ENCODE results near the gene EXOC4.

EXOC4 gene

GRCh38 chr7:134029743-134030142, 776.9 kb downstream of the EXOC4 start:
- no peak for DNase-seq (ENCODE audit: low read depth in 2 of 2)

DNA sequence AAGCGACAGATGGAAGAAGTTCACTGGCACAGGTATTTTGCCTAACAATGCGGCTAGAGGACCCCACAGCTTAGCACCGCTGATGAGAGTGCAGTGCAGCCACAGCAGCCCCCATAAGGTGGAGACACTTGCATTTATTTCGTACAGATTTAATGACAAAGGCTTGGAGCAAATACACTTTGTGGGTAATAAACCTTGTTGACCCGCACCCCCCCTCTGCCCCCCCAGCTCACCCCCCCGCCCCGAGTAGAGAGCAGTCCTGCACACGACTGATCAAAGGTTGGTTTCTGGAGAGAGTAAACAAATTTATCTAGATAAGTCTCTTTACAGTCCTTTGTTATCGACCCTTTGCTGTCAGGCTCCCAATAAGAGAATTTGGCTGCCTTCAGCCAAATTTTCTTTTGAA, 777.6 kb downstream of the EXOC4 start:
- DNase-seq (ENCODE audit: low read depth in 2 of 2) = no peak

DNA sequence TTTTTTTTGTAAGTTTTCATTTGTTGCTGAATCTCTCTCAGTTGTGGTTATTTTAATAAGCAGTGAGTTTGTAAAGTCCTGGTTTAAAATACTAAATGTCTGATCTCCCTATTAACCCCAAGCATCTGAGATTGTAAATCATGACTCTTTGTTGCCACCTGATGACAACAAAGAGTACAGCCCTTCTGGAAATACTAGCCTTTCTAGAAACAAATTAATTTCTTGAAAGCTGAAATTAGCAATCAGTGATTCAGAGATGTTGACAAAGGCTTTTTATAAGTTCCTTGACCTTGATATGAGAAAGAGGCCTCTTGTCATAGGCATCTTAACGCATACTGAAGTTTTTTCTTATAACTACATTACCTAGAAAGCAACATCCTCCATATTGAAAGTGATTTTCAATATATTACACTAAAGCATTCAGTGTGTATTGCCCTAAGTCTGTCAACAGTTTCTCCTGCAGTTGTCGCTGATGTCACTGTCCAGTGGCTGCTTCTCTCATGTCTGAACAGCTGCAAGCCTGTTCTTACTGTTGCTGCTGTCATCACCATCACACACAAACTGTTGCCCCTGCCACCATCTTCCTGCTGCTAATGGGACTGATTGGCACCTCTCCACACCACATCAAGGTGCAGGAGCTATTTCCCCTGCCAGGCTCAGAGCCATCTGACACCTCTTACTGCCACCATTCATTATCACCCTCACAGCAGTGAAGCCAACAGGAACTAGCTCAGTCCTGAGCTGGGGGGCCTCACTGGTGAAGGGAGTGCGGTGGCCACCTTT, 779.1 kb downstream of the EXOC4 start:
- DNase-seq (ENCODE audit: low read depth in 2 of 2) = no peak

DNA sequence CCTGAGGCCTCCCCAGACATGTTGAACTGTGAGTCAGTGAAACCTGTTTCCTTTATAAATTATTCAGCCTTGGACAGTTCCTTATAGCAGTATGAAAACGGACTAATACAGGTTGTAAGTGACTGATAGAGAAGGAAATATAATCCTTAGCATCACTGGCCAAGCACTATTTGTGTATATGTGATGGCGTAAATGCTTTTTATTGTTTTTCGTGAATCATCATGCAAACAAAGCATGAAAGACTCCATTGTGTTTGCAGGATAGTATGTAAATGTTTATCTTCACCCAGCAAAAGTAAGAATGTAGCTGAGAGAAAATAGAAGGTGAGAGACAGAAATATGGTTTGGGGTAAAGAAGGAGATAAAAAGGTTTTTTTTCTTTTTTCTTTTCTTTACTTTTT, 781.8 kb downstream of the EXOC4 start:
- DNase-seq (ENCODE audit: low read depth in 2 of 2) = no peak

DNA sequence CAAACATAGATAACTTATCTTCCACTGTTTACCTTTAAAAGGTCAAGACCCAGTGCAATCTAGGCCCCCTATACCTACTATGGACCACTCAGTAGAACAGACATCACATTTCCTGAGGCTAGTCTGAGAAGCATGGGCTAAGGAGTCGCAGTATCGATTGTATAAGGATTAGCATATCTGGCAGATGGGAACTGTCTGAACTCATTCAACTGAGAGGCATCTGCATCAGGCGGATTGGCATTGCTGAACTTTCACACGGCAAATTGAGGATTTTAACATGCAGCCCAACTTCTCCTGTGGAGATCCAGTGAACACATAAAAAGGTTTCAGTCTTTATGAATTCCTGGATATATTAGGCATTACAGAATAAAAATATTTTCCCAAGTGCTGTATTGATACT, 785.1 kb downstream of the EXOC4 start:
- no peak for DNase-seq (ENCODE audit: low read depth in 2 of 2)

DNA sequence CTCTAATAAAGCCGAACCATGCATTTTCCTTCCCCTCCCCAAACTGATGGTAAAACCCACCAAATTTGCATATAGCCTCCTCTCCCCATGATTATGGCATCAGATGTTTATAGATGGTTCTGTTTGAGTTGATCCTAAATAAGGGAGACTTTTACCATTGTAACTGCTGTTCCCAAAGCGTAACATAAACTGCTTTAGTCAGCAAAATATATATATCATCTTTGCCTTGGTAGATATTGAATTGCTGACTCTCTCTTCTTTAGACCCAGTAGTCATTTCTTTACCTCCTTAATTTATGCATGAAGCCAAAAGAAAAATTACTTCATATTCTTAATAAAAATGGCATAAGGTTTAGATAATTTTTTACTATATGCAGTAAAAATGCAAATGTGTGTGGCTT, 788.1 kb downstream of the EXOC4 start:
- DNase-seq (ENCODE audit: low read depth in 2 of 2) = no peak

DNA sequence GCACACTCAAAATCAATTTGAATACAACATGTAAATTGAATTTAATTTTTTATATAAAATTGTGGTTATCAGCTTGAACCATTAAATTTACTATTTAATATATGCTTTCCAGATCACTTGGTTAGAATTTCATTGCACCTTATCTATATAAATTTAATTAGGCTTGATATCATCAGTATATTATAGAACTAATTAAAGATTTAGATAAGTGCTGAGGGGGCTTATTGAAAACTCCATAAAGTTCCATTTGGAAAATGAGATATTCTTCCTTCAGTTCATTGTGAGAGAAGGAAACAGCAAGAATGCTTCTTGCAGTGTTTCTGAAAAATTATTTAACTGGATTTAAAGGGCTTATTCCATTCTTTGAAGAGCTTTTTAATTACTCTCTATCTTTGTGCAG, 788.6 kb downstream of the EXOC4 start:
- DNase-seq (ENCODE audit: low read depth in 2 of 2) = no peak

- no peak for DNase-seq (ENCODE audit: low read depth in 2 of 2)
Measured at GRCh38 chr7:134042307-134042706, 789.4 kb downstream of the EXOC4 start.

DNA sequence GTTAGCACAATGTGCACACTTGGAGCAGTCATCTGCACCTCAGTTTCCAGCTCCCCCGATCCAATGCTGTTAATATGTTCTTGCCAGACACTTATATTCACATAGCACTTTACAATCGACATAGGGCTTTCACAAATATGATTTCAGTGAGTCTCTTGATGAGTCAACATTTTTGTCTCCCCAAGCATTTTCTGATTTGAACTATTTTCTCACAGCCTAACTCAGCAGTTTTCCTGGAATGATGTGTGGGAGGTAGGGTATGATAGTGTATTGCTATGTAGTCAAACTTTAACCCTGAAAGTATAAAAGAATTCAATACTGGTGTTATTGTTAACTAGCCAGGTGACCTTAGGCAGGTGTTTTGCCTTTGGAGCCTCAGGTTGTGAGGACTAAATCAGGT, 791.8 kb downstream of the EXOC4 start:
- no peak for DNase-seq (ENCODE audit: low read depth in 2 of 2)

DNA sequence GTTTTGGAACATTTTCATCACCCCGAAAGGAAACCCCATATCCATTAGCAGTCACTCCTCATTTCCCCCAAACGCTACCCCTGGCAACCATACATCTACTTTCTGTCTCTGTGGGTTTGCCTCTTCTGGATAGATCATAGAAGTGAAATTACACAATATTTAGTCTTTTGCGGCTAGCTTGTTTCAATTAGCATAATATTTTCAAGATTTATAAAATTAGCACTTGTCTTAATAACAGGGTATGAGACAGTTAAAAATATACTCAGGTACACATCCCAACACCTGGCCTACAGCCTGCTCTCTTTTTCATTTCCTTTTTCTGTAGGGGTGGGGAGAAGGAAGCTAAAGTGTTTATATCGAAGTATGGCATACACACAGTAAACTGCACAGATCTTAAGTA, 792.8 kb downstream of the EXOC4 start:
- DNase-seq (ENCODE audit: low read depth in 2 of 2) = no peak

- no peak for DNase-seq (ENCODE audit: low read depth in 2 of 2)
Measured at GRCh38 chr7:134046594-134047128, 793.8 kb downstream of the EXOC4 start.

GRCh38 chr7:134047675-134048074, 794.8 kb downstream of the EXOC4 start:
- no peak for DNase-seq (ENCODE audit: low read depth in 2 of 2)

DNA sequence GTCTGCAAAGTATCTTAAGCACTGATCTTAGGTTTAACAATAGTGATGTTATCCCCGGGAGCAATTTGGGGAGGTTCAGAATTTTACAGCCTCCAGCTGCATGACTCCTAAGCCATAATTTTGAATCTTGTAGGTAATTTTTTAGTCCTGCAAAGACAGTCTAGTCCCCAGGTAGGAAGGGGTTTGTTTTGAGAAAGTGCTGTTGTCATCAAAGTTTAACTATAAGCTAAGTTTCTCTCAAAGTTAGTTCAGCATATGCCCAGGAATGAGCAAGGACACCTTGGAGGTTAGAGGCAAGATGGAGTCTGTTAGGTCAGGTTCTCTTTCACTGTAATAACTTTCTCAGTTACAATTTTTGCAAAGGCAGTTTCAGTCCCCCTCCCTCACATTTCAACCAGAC, 795.3 kb downstream of the EXOC4 start:
- DNase-seq (ENCODE audit: low read depth in 2 of 2) = no peak

DNA sequence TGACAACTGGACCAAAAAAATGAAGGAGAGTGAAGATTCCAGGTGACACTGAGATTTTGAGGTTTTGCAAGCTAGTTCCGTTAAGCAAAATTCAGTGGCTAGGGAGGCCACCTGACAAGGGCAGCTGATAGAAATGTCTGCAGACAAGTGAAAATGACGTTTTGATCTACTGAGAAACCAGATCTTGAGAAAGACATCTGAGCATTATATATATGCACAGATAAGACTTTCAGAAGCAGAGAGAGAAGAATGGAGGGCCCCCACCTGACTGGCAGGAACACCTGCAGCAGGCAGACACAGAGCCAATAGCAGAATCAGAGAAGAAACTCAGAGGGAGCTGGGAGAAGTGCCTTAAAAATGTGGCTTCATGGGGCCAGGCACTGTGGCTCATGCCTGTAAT, 798.1 kb downstream of the EXOC4 start:
- DNase-seq (ENCODE audit: low read depth in 2 of 2) = no peak

GRCh38 chr7:134056816-134057215, 803.9 kb downstream of the EXOC4 start:
- no peak for DNase-seq (ENCODE audit: low read depth in 2 of 2)

DNA sequence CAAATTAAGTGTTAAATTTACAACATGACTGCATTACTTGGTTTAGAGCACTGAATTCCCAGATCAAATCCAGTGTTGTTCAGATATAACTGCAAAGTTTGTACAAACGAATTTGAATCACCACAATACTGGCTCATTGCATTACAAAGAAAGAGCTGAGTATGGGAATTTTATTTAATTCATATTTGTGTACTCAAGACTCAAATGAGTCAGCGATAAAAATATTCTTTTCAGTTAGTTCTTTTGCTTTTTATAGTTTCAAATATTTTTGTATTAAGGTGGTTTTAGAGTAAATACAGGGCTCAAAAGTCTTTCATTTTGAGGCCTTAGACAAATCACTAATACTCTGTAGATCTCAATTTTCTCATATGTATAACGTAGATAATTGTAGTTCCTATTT, 805.6 kb downstream of the EXOC4 start:
- DNase-seq (ENCODE audit: low read depth in 2 of 2) = no peak

DNA sequence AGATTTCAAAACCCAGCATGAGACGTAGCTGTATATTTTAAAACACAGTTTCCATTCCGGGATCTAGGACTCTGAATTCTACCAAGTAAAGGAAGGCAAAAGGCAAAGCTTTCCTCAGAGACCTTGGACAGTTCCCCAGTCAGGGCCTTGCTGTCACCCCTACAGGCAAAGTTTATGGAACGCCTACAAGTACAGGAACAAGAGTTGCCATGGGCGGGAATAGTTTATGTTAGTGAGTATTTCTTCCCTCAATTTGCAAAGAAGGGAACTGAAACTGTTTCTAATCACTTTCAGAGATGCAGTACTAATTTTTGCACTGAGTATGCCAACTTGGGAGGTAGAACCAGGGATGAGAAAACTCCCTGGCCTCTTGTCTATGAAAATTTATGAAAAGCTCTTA, 806.1 kb downstream of the EXOC4 start:
- no peak for DNase-seq (ENCODE audit: low read depth in 2 of 2)

GRCh38 chr7:134059921-134060320, 807.0 kb downstream of the EXOC4 start:
- DNase-seq (ENCODE audit: low read depth in 2 of 2) = no peak

GRCh38 chr7:134060874-134061273, 808.0 kb downstream of the EXOC4 start:
- DNase-seq (ENCODE audit: low read depth in 2 of 2) = no peak

- no peak for DNase-seq (ENCODE audit: low read depth in 2 of 2)
Measured at GRCh38 chr7:134062460-134062859, 809.6 kb downstream of the EXOC4 start.

DNA sequence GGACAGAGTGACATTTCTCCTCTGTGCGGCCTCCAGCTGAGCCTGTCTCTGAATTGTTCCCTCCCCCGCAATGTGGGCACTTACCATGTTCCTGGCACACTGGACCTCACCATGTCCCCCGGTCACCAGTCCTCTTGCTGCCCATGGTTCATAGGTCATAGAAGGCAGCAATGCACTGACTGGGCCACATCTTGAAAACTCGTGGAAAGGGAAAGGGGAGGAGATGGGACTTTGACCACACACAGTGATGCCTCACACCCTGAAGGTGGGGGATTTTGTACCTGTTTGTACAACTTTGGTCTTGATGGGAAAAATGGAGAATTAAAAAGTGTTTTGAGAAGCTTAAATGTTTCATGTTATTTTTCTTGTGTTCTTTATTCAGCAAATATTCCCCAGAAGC, 812.5 kb downstream of the EXOC4 start:
- no peak for DNase-seq (ENCODE audit: low read depth in 2 of 2)

- DNase-seq (ENCODE audit: low read depth in 2 of 2) = no peak
Measured at GRCh38 chr7:134067164-134067563, 814.3 kb downstream of the EXOC4 start.

- no peak for DNase-seq (ENCODE audit: low read depth in 2 of 2)
Measured at GRCh38 chr7:134068670-134069069, 815.8 kb downstream of the EXOC4 start.

GRCh38 chr7:134069187-134069586, 816.3 kb downstream of the EXOC4 start:
- DNase-seq (ENCODE audit: low read depth in 2 of 2) = no peak
